Limb (tissue), 2 donors: Measurements from ENCODE around the gene ADGRG3.

Source experiments
- DNase-seq, 2 donors: peaks; one replicate each; pipeline ENCODE4 v3.0.0-alpha.2; 2016; ENCODE audit errors: extremely low spot score in 2 of 2

Gene ADGRG3

DNA sequence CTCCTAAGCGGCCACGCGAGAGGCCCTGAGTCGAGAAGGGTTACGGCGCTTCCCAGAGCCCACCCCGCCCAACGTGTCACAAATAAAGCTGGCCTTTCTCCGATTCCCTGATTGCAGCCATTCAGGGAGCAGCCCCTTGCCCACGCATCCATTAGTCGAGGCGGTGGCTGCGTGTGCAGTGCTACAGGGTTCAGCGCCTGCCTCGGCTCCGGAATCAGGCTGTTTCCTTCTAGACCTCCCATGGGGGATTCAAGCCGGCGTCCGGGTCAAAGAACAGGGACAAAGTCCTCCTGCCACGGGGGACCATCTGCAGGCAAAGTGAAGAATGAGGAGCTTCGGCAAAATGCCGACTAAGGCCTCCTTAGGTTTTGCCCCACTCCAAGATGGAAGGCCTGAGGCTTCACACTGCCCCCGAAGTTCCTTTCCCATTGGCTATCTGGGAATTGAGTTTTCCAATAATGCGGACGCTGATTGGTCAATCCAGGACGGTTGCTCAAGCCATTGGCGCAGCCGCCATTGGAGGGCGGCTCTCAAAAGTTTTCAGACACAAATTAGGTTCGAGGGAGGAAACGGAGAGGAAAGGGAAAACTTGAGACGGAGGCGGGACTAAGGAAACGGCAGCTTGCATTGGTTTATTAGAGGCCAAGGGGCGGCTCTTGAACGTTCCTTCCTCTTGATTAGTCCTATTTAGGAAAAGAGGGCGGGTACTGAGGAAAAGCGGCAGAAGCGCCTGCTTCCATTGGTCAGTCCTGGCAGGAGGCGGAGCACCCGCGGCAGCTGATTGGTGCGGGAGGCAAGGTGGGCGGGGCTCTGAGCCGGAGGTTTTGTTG, 67.0 kb downstream of the ADGRG3 start:
- peak; percentile 99 to 100 for DNase-seq

DNA sequence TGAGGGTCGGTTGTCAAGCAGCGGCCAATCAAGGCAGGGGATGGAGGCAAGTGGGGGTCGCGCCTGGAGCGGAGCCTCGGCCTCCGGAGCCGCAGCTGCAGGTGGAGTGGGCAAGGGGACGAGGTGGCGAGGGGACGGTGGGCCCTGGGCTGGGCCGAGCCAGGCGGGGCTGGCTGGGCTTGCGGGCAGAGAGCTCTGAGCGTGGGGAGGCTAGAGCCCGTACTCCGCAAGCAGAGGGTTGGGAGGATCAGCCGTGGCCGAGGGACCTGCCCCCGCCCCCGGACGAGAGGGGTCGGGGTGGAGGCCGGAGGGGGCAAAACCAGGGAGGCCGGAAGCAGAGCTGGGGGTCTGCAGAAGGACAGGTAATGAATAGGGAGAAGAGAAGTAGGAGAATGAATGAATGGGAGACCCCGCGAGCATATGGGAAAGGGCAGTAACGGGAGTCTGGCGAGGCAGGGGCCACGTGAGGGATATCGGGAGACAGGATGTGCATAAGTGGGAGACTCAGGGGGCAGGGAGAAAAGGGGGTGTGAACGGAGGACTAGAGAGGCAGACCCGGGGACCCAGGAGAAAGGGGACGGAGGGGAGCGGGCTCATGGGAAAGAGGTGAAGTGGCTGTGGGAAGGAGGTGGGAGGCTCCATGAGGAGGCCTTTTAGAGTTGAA, 67.8 kb downstream of the ADGRG3 start, which contains the start of gene KATNB1:
Gene KATNB1 (plus strand): TSS at position 16 of the 664 bp plus-strand sequence. CDS start 1,474 bp downstream, outside the sequence.
- no peak for DNase-seq

DNA sequence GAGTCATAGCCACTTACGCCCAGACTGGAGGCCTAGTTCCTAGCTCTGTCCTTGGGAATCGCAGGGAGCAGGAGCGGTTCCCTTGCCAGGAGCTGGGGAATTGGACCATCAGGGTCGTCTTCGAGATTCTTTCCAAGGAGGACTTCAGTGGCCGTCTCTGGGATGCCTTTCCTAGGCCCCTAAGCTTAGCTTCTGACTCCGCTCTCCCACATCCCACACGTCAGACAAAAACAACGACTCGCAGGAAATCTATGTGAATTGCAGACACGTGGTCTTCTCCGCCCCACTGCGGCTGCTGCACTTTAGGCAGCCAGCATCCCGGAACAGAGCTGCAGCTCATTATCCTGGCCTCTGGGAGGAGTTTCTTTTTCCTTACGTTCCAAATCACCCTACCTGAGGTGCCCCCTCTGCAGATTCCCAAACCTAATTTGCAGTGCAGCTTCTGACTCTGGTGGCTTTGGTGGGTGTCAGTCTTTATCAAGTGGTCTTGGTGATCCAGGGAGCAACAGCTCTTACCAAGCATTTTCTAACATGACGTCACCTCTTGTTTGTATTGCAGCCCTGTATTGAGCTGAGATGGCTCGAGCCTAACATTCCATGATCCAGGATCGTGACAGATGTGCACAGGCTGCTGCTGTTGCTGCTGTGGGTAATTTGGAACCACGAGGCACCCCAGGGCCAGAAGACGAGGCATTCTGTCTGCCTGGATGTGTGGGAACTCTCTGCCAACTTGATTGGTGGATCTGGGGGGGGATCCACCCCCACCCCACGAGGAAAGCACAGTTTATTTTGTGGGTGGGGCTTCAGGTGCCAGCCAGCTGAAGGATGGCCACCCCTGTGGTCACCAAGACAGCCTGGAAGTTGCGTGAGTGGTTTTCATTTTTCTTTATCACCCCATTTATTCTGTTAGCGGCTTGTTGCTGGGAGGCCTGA, 68.6 kb downstream of the ADGRG3 start:
- DNase-seq: peak; percentile 48 to 72

DNA sequence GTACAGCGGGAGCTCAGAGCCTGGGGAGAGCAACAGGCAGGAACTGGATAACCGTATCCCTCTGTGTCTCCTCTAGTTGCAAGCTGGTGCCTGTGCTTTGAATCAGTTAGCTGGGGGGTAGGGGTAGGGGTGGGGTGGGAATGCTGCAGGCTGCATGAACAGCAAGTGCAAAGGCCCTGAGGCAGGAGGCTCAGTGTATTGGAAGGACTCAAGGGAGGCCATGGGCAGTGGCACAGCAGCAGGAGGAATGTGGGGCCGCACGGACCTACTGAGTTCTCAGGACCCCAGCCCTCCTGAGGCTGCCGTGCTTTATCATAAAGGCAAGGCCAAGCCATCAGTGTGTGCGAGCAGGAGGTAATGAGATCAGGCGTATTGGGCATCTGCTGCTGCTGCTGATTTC, 70.7 kb downstream of the ADGRG3 start:
- no peak for DNase-seq
